OCI-LY1 (cell line): ENCODE results near the gene PACC1.

Experiments
- H2AFZ ChIP-seq: fragments of 200-600 bp; sonication (generic), shearing (Covaris generic); 2 replicates; pipeline ENCODE4 v1.6.0; 2014; ENCODE audit warnings: antibody characterized with exemption, mild to moderate bottlenecking, low read length
- H3F3A ChIP-seq: fragments of 200-600 bp; sonication (generic), shearing (Covaris generic); 2 replicates; pipeline ENCODE4 v1.6.0; 2014; ENCODE audit warnings: mild to moderate bottlenecking, antibody characterized with exemption, low read length, moderate library complexity; ENCODE audit not compliant: insufficient read depth
- H3K27ac ChIP-seq: fragments of 200-600 bp; sonication (generic); 2 replicates; pipeline ENCODE4 v1.5.1; 2014; ENCODE audit warnings: low read length, mixed run types, mild to moderate bottlenecking, low read depth; ENCODE audit not compliant: poor library complexity, severe bottlenecking
- H3K27me3 ChIP-seq: fragments of 200-600 bp; sonication (generic); 2 replicates; pipeline ENCODE4 v1.6.0; 2014; ENCODE audit warnings: antibody characterized with exemption, mild to moderate bottlenecking, low read length, moderate library complexity; ENCODE audit not compliant: insufficient read depth
- H3K36me3 ChIP-seq: fragments of 200-600 bp; sonication (generic); 2 replicates; pipeline ENCODE4 v1.6.1; 2014; ENCODE audit warnings: mild to moderate bottlenecking, antibody characterized with exemption, low read length, moderate library complexity, mixed read lengths; ENCODE audit not compliant: insufficient read depth
- H3K4me1 ChIP-seq: fragments of 200-600 bp; sonication (generic); 2 replicates; pipeline ENCODE4 v1.5.1; 2014; ENCODE audit warnings: mild to moderate bottlenecking, low read length, moderate library complexity; ENCODE audit not compliant: insufficient read depth, severe bottlenecking
- H3K4me2 ChIP-seq: fragments of 200-600 bp; sonication (generic), shearing (Covaris generic); 2 replicates; pipeline ENCODE4 v1.6.1; 2014; ENCODE audit warnings: low read length
- H3K4me3 ChIP-seq: fragments of 200-600 bp; sonication (generic); 2 replicates; pipeline ENCODE4 v1.5.1; 2014; ENCODE audit warnings: low read length, low read depth, mild to moderate bottlenecking, mixed read lengths; ENCODE audit not compliant: poor library complexity, severe bottlenecking
- H3K79me2 ChIP-seq: fragments of 200-600 bp; shearing (Covaris generic); 2 replicates; pipeline ENCODE4 v1.6.1; 2016; ENCODE audit warnings: mixed run types, low read length, mixed read lengths; ENCODE audit not compliant: insufficient read depth
- H3K9ac ChIP-seq: fragments of 200-600 bp; sonication (generic), shearing (Covaris generic); 2 replicates; pipeline ENCODE4 v1.6.1; 2014; ENCODE audit warnings: mild to moderate bottlenecking, low read length, mixed read lengths
- H3K9me2 ChIP-seq: fragments of 200-600 bp; sonication (generic), shearing (Covaris generic); 2 replicates; pipeline ENCODE4 v1.6.1; 2014; ENCODE audit warnings: low read depth, mild to moderate bottlenecking, low read length, mixed read lengths
- H3K9me3 ChIP-seq: fragments of 200-600 bp; shearing (Covaris generic); 2 replicates; pipeline ENCODE4 v1.6.1; 2014; ENCODE audit warnings: low read length, mixed read lengths
- H4K20me1 ChIP-seq: fragments of 200-600 bp; sonication (generic), shearing (Covaris generic); 2 replicates; pipeline ENCODE4 v1.6.0; 2016; ENCODE audit warnings: mild to moderate bottlenecking, low read length; ENCODE audit not compliant: insufficient read depth
- CTCF ChIP-seq: fragments of 200-600 bp; sonication (generic), shearing (Covaris generic); IDR thresholded peaks from 2 replicates; pipeline ENCODE4 v1.5.1; 2017; ENCODE audit warnings: mild to moderate bottlenecking, antibody characterized with exemption, low read length, moderate library complexity, mixed read lengths
- EZH2 ChIP-seq: fragments of 200-600 bp; sonication (generic), shearing (Covaris generic); IDR thresholded peaks from 2 replicates; pipeline ENCODE4 v1.8.0; 2017; ENCODE audit warnings: borderline replicate concordance, mixed run types, mild to moderate bottlenecking, antibody characterized with exemption, low read length, moderate library complexity, mixed read lengths

The PACC1 gene

GRCh38 chr1:212438831-212439237, 24.1 kb upstream of the PACC1 start:
- no peaks in the 10 kb centered on the region for H3K36me3 ChIP-seq
- peaks cover 5% of the 10 kb centered on the region for H3K4me1 ChIP-seq
- H3K27me3 ChIP-seq = no peaks in the 10 kb centered on the region
- H3K4me3 ChIP-seq = no peak overlapping the region
- H3K27ac ChIP-seq = no peak overlapping the region
- no peaks in the 10 kb centered on the region for H3K79me2 ChIP-seq
- H2AFZ ChIP-seq = no peak overlapping the region
- no peaks in the 10 kb centered on the region for H3K9me2 ChIP-seq
- TF ChIP-seq CTCF = no peak
- no peak for TF ChIP-seq EZH2
- 0 out of 2 replicates have a peak, but pooled peaks cover 4% of the 10 kb centered on the region for H3F3A ChIP-seq
- H3K9me3 ChIP-seq = no peaks in the 10 kb centered on the region
- no peak overlapping the region for H3K9ac ChIP-seq
- no peaks in the 10 kb centered on the region for H4K20me1 ChIP-seq
- no peak overlapping the region for H3K4me2 ChIP-seq

- no peaks in the 10 kb centered on the region for H3K9me2 ChIP-seq
- no peak overlapping the region for H2AFZ ChIP-seq
- H3K27me3 ChIP-seq = no peaks in the 10 kb centered on the region
- no peak overlapping the region for H3K4me2 ChIP-seq
- H3F3A ChIP-seq = 0 out of 2 replicates have a peak, but pooled peaks cover 4% of the 10 kb centered on the region
- H3K9ac ChIP-seq = no peak overlapping the region
- no peaks in the 10 kb centered on the region for H4K20me1 ChIP-seq
- TF ChIP-seq CTCF (no peak), EZH2 (no peak)
- H3K27ac ChIP-seq = no peak overlapping the region
- no peak overlapping the region for H3K4me3 ChIP-seq
- H3K9me3 ChIP-seq = no peaks in the 10 kb centered on the region
- H3K4me1 ChIP-seq = peaks cover 16% of the 10 kb centered on the region
- no peaks in the 10 kb centered on the region for H3K36me3 ChIP-seq
- no peaks in the 10 kb centered on the region for H3K79me2 ChIP-seq
Measured at GRCh38 chr1:212437179-212437798, 22.6 kb upstream of the PACC1 start.

GRCh38 chr1:212434992-212435391, 20.3 kb upstream of the PACC1 start:
- Histone ChIP-seq H3K4me2 (no peak overlapping the region), H3K9ac (no peak overlapping the region), H3K4me1 (peaks cover 29% of the 10 kb centered on the region), H3K27me3 (no peaks in the 10 kb centered on the region), H2AFZ (no peak overlapping the region), H3K4me3 (no peak overlapping the region), H4K20me1 (no peaks in the 10 kb centered on the region), H3K36me3 (no peaks in the 10 kb centered on the region), H3K79me2 (no peaks in the 10 kb centered on the region), H3K9me3 (no peaks in the 10 kb centered on the region), H3F3A (0 out of 2 replicates have a peak, but pooled peaks cover 4% of the 10 kb centered on the region), H3K27ac (no peak overlapping the region), H3K9me2 (no peaks in the 10 kb centered on the region)
- TF ChIP-seq CTCF (no peak), EZH2 (no peak)
